Esophagus mucosa (tissue), 1 donor: Measurements from ENCODE around the gene MYO18A. TPM values are rescaled to one million over a fixed set of nuclear protein-coding genes. Genes with fewer than 3 reads are reported as not detected.

Source experiments
- ATAC-seq: fragments of 200-7000 bp; cut with Tn5 transposase; one replicate; pipeline ENCODE4 v1.9.1; 2020
- total RNA-seq: library from RNA; stranded (reverse); gene quantifications from one replicate; pipeline ENCODE4 v1.2.4, GENCODE V29; 2023
- donor health status: DM: yes; HTN: yes; CAD: no.

The MYO18A gene
- total RNA-seq, 1 donor from 2014 or later, result 51.7 TPM

DNA sequence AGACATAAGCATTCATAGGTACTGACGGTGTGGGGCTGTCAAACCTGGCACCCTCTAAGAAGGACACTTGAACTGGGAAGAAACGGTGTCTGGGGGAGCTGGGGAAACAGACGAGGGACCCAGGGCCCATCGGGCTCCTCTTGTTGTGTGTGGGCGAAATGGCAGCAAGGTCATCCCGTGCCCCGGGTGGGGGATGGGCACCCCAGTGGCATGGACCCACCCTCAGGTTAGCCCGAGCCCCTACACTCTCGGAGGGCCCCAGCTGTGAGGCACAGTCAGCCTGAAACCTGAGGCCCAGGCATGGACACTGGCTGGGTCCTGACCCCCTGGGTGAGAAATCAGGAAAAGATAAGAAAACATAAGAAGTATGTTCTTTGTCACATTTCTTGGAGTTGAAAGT is 57.1 kb downstream of the MYO18A start:
- no peak for ATAC-seq

DNA sequence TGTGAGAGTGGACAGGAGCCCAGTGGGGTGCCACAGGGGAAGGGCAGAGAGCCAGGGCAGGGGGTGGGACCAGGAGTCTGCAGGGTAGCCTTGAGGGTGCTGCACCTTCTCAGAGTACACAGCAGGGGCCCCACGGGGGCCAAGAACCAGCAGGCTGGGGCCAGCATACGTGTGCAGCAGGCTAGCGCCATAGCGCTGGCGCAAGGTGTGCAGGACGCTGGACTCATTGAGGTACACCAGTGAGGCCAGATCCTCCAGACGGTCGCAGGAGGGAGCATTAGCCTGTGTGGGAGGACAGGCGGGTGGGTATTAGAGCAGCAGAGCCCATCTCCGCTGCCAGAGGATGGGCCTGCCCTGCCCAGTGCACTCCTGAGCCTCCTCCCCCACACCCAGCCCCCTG is 58.8 kb downstream of the MYO18A start:
- ATAC-seq, result no peak

- ATAC-seq, result no peak
Measured at GRCh38 chr17:29120433-29120832, 59.8 kb downstream of the MYO18A start.

GRCh38 chr17:29119265-29119664 is 60.9 kb downstream of the MYO18A start:
- no peak for ATAC-seq

- peak; percentile 49 for ATAC-seq
Measured at GRCh38 chr17:29116804-29117753, 63.1 kb downstream of the MYO18A start.

- no peak for ATAC-seq
Measured at GRCh38 chr17:29115961-29116803, 64.0 kb downstream of the MYO18A start.

DNA sequence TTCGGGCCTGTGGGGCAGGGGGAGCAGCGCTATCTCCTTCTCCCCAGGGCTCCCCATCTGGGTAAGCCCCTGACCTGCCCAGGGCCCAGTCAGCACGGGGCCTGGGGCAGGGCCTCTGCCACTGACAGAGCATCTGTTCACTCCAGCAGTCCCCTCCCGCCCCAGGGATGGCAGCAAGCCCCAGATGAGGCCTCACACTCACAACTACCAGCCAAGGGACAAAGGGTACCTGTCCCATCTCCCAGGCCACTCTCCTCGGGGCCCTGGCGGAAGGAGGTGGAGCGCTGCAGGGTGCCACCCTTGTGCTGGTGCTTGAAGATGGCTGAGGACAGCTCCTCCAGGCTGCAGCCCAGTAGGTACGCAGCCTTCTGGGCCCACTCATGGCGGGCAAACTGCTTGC is 64.8 kb downstream of the MYO18A start:
- no peak for ATAC-seq

GRCh38 chr17:29114141-29114540 is 66.1 kb downstream of the MYO18A start:
- no peak for ATAC-seq

GRCh38 chr17:29113334-29113733 is 66.9 kb downstream of the MYO18A start:
- no peak for ATAC-seq

GRCh38 chr17:29112771-29113295 is 67.4 kb downstream of the MYO18A start:
- ATAC-seq, result no peak

DNA sequence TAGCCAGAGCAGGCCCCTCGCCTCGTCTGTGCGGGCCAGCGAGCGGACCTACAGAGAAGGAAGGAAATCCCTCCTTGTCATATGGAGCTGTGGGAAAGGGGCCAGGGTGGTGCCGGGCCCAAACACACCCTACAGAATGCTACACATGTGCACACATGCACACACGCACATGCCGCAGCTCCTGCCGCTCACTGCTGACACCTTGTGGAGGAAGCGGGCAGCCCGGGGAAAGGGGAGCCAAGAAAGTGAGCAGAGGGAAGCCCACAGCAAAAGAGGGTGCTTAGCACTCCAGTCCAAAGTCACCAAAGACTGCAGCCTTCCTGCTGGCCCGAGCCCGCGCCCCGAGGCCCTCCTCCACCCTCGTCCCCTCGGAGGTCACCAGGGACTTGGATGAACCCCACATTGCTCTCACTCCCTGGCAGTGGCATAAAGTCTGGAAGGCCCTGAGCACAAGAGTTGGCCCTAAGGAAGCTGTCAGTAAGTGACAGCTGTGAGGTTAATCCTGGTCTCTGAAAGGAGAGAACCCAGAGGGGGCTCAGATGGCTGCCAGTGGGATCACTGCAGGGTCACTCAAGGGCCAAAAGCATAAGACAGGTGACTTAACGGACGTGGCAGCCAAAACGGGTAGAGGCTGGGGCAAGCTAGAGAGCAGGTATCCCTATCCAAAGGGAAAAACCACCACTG is 68.2 kb downstream of the MYO18A start:
- peak; percentile 88 for ATAC-seq

GRCh38 chr17:29110372-29110757 is 69.8 kb downstream of the MYO18A start:
- no peak for ATAC-seq

GRCh38 chr17:29109477-29110371 is 70.5 kb downstream of the MYO18A start:
- ATAC-seq, result no peak

GRCh38 chr17:29108823-29109476 is 71.2 kb downstream of the MYO18A start:
- no peak for ATAC-seq

GRCh38 chr17:29107933-29108822 is 72.0 kb downstream of the MYO18A start:
- ATAC-seq, result no peak

GRCh38 chr17:29107084-29107483 is 73.1 kb downstream of the MYO18A start:
- ATAC-seq, result no peak

- ATAC-seq, result no peak
Measured at GRCh38 chr17:29103341-29103740, 76.9 kb downstream of the MYO18A start.

- ATAC-seq, result peak; percentile 65
Measured at GRCh38 chr17:29102741-29103181, 77.4 kb downstream of the MYO18A start.

DNA sequence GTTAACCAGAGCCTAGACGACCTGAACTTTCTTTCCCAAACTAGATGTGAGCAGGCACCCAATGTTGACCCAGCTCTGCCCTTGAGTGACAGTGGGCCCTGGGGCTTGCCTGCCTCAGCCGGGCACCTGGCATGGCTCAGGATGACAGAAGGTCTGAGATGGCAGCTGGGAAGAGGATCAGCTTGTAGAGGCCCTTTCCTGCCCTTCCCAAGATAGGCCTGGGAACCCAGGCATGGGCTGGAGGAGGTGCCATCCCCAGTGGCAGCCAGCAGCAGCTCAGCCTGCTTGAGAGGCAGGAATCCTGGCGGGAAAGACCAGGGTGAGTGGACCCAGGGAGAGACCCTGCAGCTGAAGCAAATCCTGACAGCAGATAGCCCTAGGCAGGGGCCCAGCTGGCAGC is 78.2 kb downstream of the MYO18A start:
- no peak for ATAC-seq

GRCh38 chr17:29100296-29100695 is 79.9 kb downstream of the MYO18A start:
- ATAC-seq, result no peak
